ENCODE results near the gene BMP7.

GRCh38 chr20:57219071-57219677 is 47.3 kb downstream of the BMP7 start:
- TF ChIP-seq EZH2phosphoT487 (IDR thresholded peaks at IDR 0.05; ENCODE audit: insufficient read depth, low read depth) (no peak), EZH2 (IDR thresholded peaks at IDR 0.05; ENCODE audit: insufficient read depth, poor library complexity, severe bottlenecking) (no peak)
